IMR-90 (cell line): ENCODE measurements around the gene DDC. TPM values are rescaled to one million over a fixed set of nuclear protein-coding genes. Genes with fewer than 3 reads are reported as not detected.

Experiments
- ATAC-seq: fragments of 200-7000 bp; cut with Tn5 transposase; 2 replicates; pipeline ENCODE4 v1.9.1; 2020; ENCODE audit warnings: low read depth, mild to moderate bottlenecking, moderate library complexity
- BruUV-seq: library from RNA; stranded (reverse); fragments of 400-500 nt; replicated peaks from 2 replicates; lab custom pipeline; 2021; lab: Mats Ljungman, UMichigan
- CTCF ChIA-PET: fragments of 300-600 bp; formaldehyde crosslinking; extraction: SDS; loops from one replicate; lab custom pipeline; 2021; ENCODE audit warnings: antibody characterized with exemption; lab: Yijun Ruan, JAX
- POLR2A ChIA-PET: fragments of 300-600 bp; sonication (Branson Sonifier 250); formaldehyde crosslinking; loops from one replicate; lab custom pipeline; 2022; ENCODE audit warnings: antibody characterized with exemption; ENCODE audit not compliant: unreplicated experiment; lab: Charles Lee
- DNase-seq: peaks from one replicate; pipeline ENCODE4 v3.0.0; 2013
- H2AFZ ChIP-seq: replicated peaks from 2 replicates; pipeline ENCODE3; 2013; ENCODE audit warnings: low read length, mild to moderate bottlenecking; ENCODE audit not compliant: poor library complexity
- H2AK5ac ChIP-seq: 2 replicates; pipeline ENCODE4 v1.6.1; 2013; ENCODE audit warnings: low read depth, low read length, inconsistent platforms
- H2AK9ac ChIP-seq: replicated peaks from 2 replicates; pipeline ENCODE3; 2013; ENCODE audit warnings: mild to moderate bottlenecking, low read depth, low read length, moderate library complexity; ENCODE audit not compliant: poor library complexity
- H2BK120ac ChIP-seq: 2 replicates; pipeline ENCODE4 v1.6.1; 2013; ENCODE audit warnings: low read depth, low read length, inconsistent platforms
- H2BK15ac ChIP-seq: 3 replicates; pipeline ENCODE4 v1.6.1; 2013; ENCODE audit warnings: low read depth, low read length, inconsistent platforms
- H2BK20ac ChIP-seq: 2 replicates; pipeline ENCODE4 v1.6.1; 2013; ENCODE audit warnings: low read depth, mild to moderate bottlenecking, inconsistent platforms, low read length, moderate library complexity
- H2BK5ac ChIP-seq: 2 replicates; pipeline ENCODE4 v1.6.1; 2013; ENCODE audit warnings: mild to moderate bottlenecking, low read depth, low read length, inconsistent platforms; ENCODE audit not compliant: poor library complexity, severe bottlenecking
- H3K14ac ChIP-seq: replicated peaks from 2 replicates; pipeline ENCODE4 v1.6.1; 2013; ENCODE audit warnings: low read depth, low read length, inconsistent platforms
- H3K18ac ChIP-seq: 2 replicates; pipeline ENCODE4 v1.6.1; 2013; ENCODE audit warnings: low read depth, low read length, control low read depth
- H3K23ac ChIP-seq: 2 replicates; pipeline ENCODE4 v1.6.1; 2013; ENCODE audit warnings: low read depth, low read length, inconsistent platforms
- H3K27ac ChIP-seq: 2 replicates; pipeline ENCODE4 v1.5.1; 2013; ENCODE audit warnings: mild to moderate bottlenecking, control low read depth, low read length; ENCODE audit not compliant: insufficient read depth
- H3K27me3 ChIP-seq: 2 replicates; pipeline ENCODE4 v1.6.1; 2013; ENCODE audit warnings: low read length; ENCODE audit not compliant: control insufficient read depth, insufficient read depth
- H3K36me3 ChIP-seq: 2 replicates; pipeline ENCODE4 v1.6.1; 2013; ENCODE audit warnings: low read length, mixed read lengths; ENCODE audit not compliant: control insufficient read depth, insufficient read depth
- H3K4ac ChIP-seq: 2 replicates; pipeline ENCODE4 v1.6.1; 2013; ENCODE audit warnings: low read depth, low read length, inconsistent platforms
- H3K4me1 ChIP-seq: 2 replicates; pipeline ENCODE4 v1.6.1; 2013; ENCODE audit warnings: low read length, mixed read lengths; ENCODE audit not compliant: control insufficient read depth, insufficient read depth
- H3K4me2 ChIP-seq: 2 replicates; pipeline ENCODE4 v1.6.1; 2013; ENCODE audit warnings: low read depth, mild to moderate bottlenecking, control low read depth, low read length, moderate library complexity
- H3K4me3 ChIP-seq: 2 replicates; pipeline ENCODE4 v1.5.1; 2013; ENCODE audit warnings: low read depth, mild to moderate bottlenecking, control low read depth, low read length, moderate library complexity; ENCODE audit not compliant: insufficient read depth
- H3K56ac ChIP-seq: 2 replicates; pipeline ENCODE4 v1.6.1; 2013; ENCODE audit warnings: low read length, inconsistent platforms; ENCODE audit not compliant: insufficient read depth; ENCODE audit errors: extremely low read depth
- H3K79me1 ChIP-seq, 2 experiments: 2 replicates each; pipeline ENCODE4 v1.6.1; 2013; ENCODE audit warnings: low read length in 2 of 2, inconsistent platforms in 1 of 2, low read depth in 1 of 2
- H3K9ac ChIP-seq: 2 replicates; pipeline ENCODE4 v1.6.1; 2013; ENCODE audit warnings: low read depth, low read length, control low read depth
- H3K9me1 ChIP-seq: 2 replicates; pipeline ENCODE4 v1.6.1; 2013; ENCODE audit warnings: low read length, inconsistent platforms; ENCODE audit not compliant: insufficient read depth
- H3K9me3 ChIP-seq: 2 replicates; pipeline ENCODE4 v1.6.1; 2013; ENCODE audit warnings: low read length; ENCODE audit not compliant: control insufficient read depth, insufficient read depth
- H4K20me1 ChIP-seq: 2 replicates; pipeline ENCODE4 v1.6.1; 2013; ENCODE audit warnings: low read length, inconsistent platforms; ENCODE audit not compliant: insufficient read depth
- H4K5ac ChIP-seq: 2 replicates; pipeline ENCODE4 v1.6.1; 2013; ENCODE audit warnings: mild to moderate bottlenecking, low read depth, low read length, control low read depth
- H4K8ac ChIP-seq, 2 experiments: 2 replicates each; pipeline ENCODE4 v1.6.1; 2013; ENCODE audit warnings: low read depth in 2 of 2, low read length in 2 of 2, control low read depth in 1 of 2, inconsistent platforms in 1 of 2
- H4K91ac ChIP-seq: 2 replicates; pipeline ENCODE4 v1.6.1; 2013; ENCODE audit warnings: low read depth, low read length, inconsistent platforms; ENCODE audit not compliant: insufficient read depth
- BHLHE40 ChIP-seq: fragments of 150-350 bp; IDR thresholded peaks from 2 replicates; pipeline ENCODE4 v1.6.1; 2016; ENCODE audit warnings: mild to moderate bottlenecking, low read depth, low read length
- CEBPB ChIP-seq: IDR thresholded peaks from 2 replicates; pipeline ENCODE4 v1.6.1; 2012; ENCODE audit warnings: low read depth, low read length, improper control_type of control experiment
- CHD1 ChIP-seq: IDR thresholded peaks from 2 replicates; pipeline ENCODE4 v1.6.1; 2012; ENCODE audit warnings: low read depth, low read length, improper control_type of control experiment
- CTCF ChIP-seq: conservative IDR thresholded peaks from 2 replicates; pipeline ENCODE4 v1.5.1; 2012; ENCODE audit warnings: mild to moderate bottlenecking, low read depth, low read length, improper control_type of control experiment
- ELK1 ChIP-seq: fragments of 150-350 bp; IDR thresholded peaks from 2 replicates; pipeline ENCODE4 v1.6.1; 2016; ENCODE audit warnings: low read depth, mild to moderate bottlenecking, low read length, moderate library complexity, borderline replicate concordance
- FOS ChIP-seq: fragments of 150-350 bp; IDR thresholded peaks from 2 replicates; pipeline ENCODE4 v1.6.1; 2016; ENCODE audit warnings: low read depth, low read length
- MAFK ChIP-seq: IDR thresholded peaks from 2 replicates; pipeline ENCODE4 v1.6.1; 2012; ENCODE audit warnings: low read depth, low read length, improper control_type of control experiment
- MAZ ChIP-seq: IDR thresholded peaks from 2 replicates; pipeline ENCODE4 v1.6.1; 2012; ENCODE audit warnings: low read depth, mild to moderate bottlenecking, low read length, improper control_type of control experiment, moderate library complexity, borderline replicate concordance
- MXI1 ChIP-seq: IDR thresholded peaks from 2 replicates; pipeline ENCODE4 v1.6.1; 2012; ENCODE audit warnings: low read depth, mild to moderate bottlenecking, low read length, moderate library complexity, borderline replicate concordance
- NFE2L2 ChIP-seq: fragments of 150-350 bp; IDR thresholded peaks from 2 replicates; pipeline ENCODE4 v1.6.1; 2016; ENCODE audit warnings: low read depth, mild to moderate bottlenecking, low read length
- POLR2A ChIP-seq: IDR thresholded peaks from 2 replicates; pipeline ENCODE4 v1.6.1; 2012; ENCODE audit warnings: mild to moderate bottlenecking, low read depth, low read length
- RAD21 ChIP-seq: IDR thresholded peaks from 2 replicates; pipeline ENCODE4 v1.6.1; 2012; ENCODE audit warnings: low read length, improper control_type of control experiment
- RCOR1 ChIP-seq: IDR thresholded peaks from 2 replicates; pipeline ENCODE4 v1.6.1; 2012; ENCODE audit warnings: mild to moderate bottlenecking, low read length, improper control_type of control experiment; ENCODE audit not compliant: insufficient replicate concordance
- RFX5 ChIP-seq: IDR thresholded peaks from 2 replicates; pipeline ENCODE4 v1.8.0; 2012; ENCODE audit warnings: low read depth, mild to moderate bottlenecking, low read length, moderate library complexity
- WGBS, 2 experiments: methylation state at CpG; one replicate each; pipeline versions ENCODE4 v1.1.5 to v1.1.7; 2013; ENCODE audit warnings: missing lambda C conversion rate in 2 of 2; ENCODE audit not compliant: insufficient read length in 1 of 2; ENCODE audit errors: extremely low coverage in 2 of 2; 5-methylcytosine and 5-hydroxymethylcytosine counted together
- dilution Hi-C: fragments of 300-500 bp; cut with HindIII; formaldehyde crosslinking; loops from one replicate; pipeline ENCODE4 v1.14.3; 2018; ENCODE audit warnings: low sequenced_read_pairs; ENCODE audit not compliant: unreplicated experiment
- in situ Hi-C: fragments of 300-500 bp; cut with MboI; formaldehyde crosslinking; loops from 3 replicates; pipeline ENCODE4 v1.14.3; 2019; ENCODE audit warnings: low sequenced_read_pairs, inconsistent platforms, mixed read lengths
- intact Hi-C: fragments of 100-400 bp; cut with micrococcal nuclease; formaldehyde crosslinking; loops from 2 replicates; pipeline ENCODE4 v1.10.0; 2022
- polyA plus RNA-seq, 3 experiments: library from polyadenylated mRNA; depleted of rRNA; stranded (reverse); fragments of >200 nt; gene quantifications; 2 replicates each; pipeline ENCODE4 v1.2.3, GENCODE V29; 2012; ENCODE audit warnings: low replicate concordance in 1 of 3
- total RNA-seq: library from RNA; depleted of rRNA; stranded (reverse); fragments of >200 nt; gene quantifications from 2 replicates; pipeline ENCODE4 v1.2.3, GENCODE V29; 2012
- TF ChIP-seq, protein P1 (sequence below): fragments of 150-350 bp; IDR thresholded peaks from 2 replicates; pipeline ENCODE4 v1.6.1; 2017; ENCODE audit warnings: mild to moderate bottlenecking, antibody characterized with exemption, low read length, low read depth

The DDC gene
- total and polyA plus RNA-seq, 2 of the 4 experiments (the other 2 are of a cell fraction), result not detected

GRCh38 chr7:50531928-50532327 is 33.3 kb downstream of the DDC start:
- CTCF ChIA-PET, result no interaction called here
- Histone ChIP-seq H2BK20ac (no peak overlapping the region), H4K20me1 (no peaks in the 10 kb centered on the region), H3K9me3 (no peaks in the 10 kb centered on the region), H4K91ac (no peak overlapping the region), H3K9ac (no peak overlapping the region), H4K5ac (no peak overlapping the region), H3K4ac (no peak overlapping the region; the same call in 1 of the 2 replicates), H3K23ac (no peak overlapping the region), H3K14ac (no peak overlapping the region), H2BK15ac (no peak overlapping the region), H3K27me3 (peaks cover 8% of the 10 kb centered on the region), H3K4me2 (no peak overlapping the region), H2BK120ac (no peak overlapping the region), H4K8ac (no peak overlapping the region), H3K9me1 (no peaks in the 10 kb centered on the region), H3K36me3 (no peaks in the 10 kb centered on the region), H2AFZ (no peak overlapping the region), H3K27ac (no peak overlapping the region), H2AK9ac (no peak overlapping the region), H3K4me1 (peaks cover 5% of the 10 kb centered on the region), H3K18ac (no peak overlapping the region), H2BK5ac (no peak overlapping the region), H3K4me3 (no peak overlapping the region), H3K56ac (no peak overlapping the region), H3K79me1 (no peaks in the 10 kb centered on the region), H2AK5ac (no peak overlapping the region)
- no TSS peak for BruUV-seq
- intact Hi-C loops (no loop called here), dilution Hi-C loops (no loop called here), in situ Hi-C loops (no loop called here)
- DNase-seq (peak; percentile 45), ATAC-seq (no peak)
- no peak for TF ChIP-seq ELK1
- TF ChIP-seq RFX5, result no peak
- TF ChIP-seq CTCF, result no peak
- TF ChIP-seq POLR2A, result no peak
- no peak for TF ChIP-seq FOS
- TF ChIP-seq MAZ, result no peak
- no peak for TF ChIP-seq RCOR1
- TF ChIP-seq, protein P1, sequence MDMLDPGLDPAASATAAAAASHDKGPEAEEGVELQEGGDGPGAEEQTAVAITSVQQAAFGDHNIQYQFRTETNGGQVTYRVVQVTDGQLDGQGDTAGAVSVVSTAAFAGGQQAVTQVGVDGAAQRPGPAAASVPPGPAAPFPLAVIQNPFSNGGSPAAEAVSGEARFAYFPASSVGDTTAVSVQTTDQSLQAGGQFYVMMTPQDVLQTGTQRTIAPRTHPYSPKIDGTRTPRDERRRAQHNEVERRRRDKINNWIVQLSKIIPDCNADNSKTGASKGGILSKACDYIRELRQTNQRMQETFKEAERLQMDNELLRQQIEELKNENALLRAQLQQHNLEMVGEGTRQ, result no peak
- no peak for TF ChIP-seq RAD21
- TF ChIP-seq CHD1, result no peak
- no peak for TF ChIP-seq MAFK
- no peak for TF ChIP-seq BHLHE40
- no peak for TF ChIP-seq NFE2L2
- no peak for TF ChIP-seq CEBPB
- TF ChIP-seq MXI1, result no peak
- POLR2A ChIA-PET, result no interaction called here
- 92% methylated on average over 3 of the region's 7 CpGs; no CpG with 5 or more reads in 1 of the 2 experiments for WGBS, 2 experiments
